Stimulated activated CD8-positive, alpha-beta memory T cell treated with anti-CD3 and anti-CD28 coated beads, Interleukin-15, amount 100 ng/mL, for 48 hours (primary cell): Measurements from ENCODE around the gene TFAP2D.

ENCODE experiments used
- DNase-seq, 2 donors: peaks; one replicate each; pipeline ENCODE4 v3.0.0-alpha.2; 2020; ENCODE audit warnings: low read depth in 2 of 2

Gene TFAP2D

DNA sequence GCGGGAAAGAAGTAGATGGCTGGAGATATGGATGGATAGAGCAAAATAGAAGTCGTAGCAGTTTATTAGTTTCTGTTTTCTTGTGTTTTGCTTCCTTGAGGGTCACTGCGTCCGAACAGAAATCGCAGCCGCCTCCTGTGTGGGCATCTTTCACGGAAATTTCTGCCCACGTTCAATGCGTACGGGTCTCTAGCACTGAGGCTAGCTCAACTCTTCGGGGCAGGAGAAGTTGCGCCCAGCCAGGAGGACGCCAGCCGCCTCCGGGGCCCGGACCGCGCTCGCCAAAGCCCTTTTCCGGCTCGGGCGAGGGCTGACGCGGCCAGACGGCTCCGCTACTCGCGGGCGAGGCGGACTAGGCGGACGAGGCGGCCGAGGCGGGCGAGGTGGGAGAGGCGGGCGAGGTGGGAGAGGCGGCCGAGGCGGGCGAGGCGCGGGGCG, 106.2 kb downstream of the TFAP2D start:
- DNase-seq: no peak

DNA sequence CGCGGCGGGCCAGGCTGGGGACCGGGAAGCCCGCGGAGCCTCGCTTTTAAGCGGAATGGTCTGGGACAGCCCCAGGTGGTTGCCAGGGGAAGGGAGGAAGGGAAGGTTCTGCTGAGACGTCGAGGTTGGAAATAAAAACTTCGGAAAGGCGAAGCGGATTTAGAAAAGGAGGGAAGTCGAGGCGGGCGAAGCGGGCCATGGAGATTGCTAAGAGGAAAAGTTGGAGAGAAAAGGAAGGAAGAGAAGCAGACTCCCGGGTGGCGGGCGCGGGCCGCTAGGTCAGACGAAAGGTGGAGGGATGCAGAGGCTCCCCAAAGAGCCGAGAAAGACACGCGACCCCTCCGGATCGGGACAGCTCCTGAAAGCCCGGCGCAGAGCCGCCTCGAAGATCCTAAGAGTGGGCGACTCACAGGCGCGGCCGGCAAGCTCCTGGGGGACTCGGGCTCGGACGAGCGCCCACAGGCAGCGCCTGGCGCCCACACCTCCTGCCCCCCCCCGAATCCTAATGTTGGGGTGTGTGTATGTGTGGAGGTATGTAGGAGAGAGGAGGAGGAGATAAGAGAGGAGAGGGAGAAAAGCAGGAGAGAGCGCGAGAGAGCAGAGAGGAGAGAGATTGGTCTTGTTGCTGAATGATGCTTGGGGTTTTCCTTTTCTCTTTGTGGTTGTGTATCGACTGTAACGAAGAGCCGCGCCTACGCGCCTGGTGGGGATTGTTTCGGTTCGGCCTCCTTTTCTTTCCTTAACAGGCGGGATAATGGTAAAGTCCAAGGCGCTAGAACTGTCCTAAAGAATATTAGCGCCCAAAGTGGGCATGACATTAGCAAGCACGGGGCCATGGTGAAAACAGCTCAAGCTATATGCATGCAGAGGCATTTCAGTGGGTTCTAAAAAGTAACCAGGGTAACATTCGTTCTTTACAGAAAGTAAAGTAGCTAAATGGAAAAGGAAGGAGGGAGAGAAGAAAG, 106.9 kb downstream of the TFAP2D start:
- no peak for DNase-seq

DNA sequence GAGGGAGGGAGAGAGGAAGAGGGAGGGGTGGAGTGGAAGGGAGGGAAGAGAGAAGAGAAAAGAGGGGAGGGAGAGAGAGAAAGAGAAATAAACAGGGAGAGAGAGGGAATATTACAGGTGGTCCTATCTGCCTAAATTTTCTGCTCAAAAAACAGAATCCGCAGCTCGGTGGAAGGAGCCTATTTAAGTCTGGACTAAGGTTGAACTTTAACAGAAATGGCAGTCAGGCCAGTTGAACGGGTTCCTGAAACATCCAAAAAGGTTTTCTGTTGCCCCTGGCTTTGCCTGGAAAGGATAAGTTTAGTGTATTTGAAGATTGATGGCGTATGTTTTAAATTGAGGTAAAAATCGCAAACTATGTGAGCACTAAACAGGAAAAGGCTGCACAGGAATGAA, 107.5 kb downstream of the TFAP2D start:
- DNase-seq: no peak

DNA sequence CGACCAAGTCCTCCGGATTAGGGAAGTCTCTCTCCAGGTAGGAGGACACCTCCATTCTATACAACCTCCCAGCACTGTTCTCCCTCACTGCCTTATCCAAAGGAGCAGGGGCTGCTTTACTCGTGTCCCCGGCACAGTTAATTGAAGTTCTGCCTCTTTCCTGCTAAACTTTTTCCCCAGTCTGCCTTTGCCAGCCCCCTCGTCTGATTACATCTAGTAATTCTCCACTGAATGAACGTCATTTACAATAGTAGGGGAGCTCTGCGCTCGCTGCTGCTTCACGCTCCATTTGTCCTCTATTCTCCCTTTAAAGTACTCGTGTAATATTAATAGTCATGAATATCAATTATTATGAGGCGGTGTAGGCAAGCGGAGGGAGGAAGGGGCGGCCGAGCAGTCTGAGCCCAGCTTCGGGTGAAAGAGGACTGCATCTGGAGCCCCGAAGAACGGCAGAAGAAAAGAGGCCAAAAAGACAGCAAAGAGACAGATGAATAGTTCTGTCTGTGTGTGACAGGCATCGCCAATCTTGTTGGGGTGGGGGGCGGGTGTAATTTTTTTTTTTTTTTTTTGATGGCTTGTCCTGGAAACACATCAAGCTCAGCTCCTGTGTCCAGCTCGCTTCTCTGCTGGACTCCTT, 108.2 kb downstream of the TFAP2D start:
- DNase-seq: no peak

DNA sequence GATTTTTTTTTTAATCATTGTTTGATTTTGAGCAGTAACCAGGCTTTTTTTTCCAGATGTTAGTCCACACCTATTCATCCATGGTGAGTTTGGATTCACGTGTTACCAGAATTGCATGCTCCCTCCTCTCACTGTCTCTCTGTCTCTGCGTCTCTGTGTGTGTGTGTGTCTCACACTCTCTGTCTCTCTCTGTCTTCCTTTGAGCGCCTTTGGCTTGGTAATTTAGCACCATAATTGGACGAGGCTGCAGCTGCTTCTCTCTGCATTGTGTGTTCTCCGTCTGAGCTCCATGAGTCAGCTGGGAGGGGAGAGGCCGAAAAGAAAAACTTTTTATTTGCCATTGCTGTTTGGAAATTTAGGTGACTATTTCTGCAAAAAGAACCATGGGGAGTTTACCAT, 108.8 kb downstream of the TFAP2D start:
- no peak for DNase-seq
